GM18519 (cell line): ENCODE data around the gene LEPR.
A peak's percentile ranks its signal among the peaks of the same experiment; 100 is the strongest.
"Not testable (repeated sequence)": the region's sequence is repeated elsewhere in the genome, so short reads cannot be mapped to it uniquely, and the experiment has no call there.

Experiments
- ATAC-seq: cut with Tn5 transposase; IDR thresholded peaks from one replicate; pipeline ENCODE4 v1.9.1; 2021; ENCODE audit warnings: mild to moderate bottlenecking, moderate library complexity; ENCODE audit not compliant: unreplicated experiment, low FRiP score

LEPR gene, protein sequence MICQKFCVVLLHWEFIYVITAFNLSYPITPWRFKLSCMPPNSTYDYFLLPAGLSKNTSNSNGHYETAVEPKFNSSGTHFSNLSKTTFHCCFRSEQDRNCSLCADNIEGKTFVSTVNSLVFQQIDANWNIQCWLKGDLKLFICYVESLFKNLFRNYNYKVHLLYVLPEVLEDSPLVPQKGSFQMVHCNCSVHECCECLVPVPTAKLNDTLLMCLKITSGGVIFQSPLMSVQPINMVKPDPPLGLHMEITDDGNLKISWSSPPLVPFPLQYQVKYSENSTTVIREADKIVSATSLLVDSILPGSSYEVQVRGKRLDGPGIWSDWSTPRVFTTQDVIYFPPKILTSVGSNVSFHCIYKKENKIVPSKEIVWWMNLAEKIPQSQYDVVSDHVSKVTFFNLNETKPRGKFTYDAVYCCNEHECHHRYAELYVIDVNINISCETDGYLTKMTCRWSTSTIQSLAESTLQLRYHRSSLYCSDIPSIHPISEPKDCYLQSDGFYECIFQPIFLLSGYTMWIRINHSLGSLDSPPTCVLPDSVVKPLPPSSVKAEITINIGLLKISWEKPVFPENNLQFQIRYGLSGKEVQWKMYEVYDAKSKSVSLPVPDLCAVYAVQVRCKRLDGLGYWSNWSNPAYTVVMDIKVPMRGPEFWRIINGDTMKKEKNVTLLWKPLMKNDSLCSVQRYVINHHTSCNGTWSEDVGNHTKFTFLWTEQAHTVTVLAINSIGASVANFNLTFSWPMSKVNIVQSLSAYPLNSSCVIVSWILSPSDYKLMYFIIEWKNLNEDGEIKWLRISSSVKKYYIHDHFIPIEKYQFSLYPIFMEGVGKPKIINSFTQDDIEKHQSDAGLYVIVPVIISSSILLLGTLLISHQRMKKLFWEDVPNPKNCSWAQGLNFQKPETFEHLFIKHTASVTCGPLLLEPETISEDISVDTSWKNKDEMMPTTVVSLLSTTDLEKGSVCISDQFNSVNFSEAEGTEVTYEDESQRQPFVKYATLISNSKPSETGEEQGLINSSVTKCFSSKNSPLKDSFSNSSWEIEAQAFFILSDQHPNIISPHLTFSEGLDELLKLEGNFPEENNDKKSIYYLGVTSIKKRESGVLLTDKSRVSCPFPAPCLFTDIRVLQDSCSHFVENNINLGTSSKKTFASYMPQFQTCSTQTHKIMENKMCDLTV

DNA sequence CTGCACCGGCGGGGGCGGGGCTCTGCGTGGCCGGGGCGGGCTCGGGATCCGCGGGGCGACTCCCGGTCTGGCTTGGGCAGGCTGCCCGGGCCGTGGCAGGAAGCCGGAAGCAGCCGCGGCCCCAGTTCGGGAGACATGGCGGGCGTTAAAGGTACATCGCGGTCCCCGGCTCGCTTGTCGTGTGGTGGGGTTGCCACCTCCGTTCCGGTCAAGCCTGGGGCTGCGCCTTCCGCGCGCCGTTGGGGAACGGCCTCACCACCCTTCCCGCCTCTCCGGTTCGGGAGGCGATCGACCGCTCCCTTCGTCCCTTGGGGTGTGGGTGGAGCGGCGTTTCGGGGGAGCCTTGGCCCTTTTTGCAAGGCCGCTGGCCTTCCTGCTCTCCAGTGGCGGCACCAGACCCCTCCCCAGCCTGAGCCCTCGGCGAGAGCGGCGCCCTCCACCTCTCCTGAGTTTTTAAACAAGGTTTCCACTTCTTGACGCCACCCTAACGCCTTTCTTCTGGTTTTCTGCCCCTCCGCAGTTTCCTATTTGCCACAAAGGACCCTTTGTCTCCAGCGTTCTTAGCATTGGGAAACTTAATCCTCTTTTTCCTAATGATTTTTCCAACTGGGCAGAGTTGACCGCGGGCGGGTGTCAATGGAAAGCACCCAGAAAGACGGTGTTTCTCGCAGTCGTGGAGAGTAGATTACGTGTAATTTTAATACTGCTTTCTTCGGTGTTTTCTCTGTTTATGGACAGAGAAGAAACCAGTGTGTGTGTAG lies at the start of gene LEPR, which contains the start of gene LEPROT:
TSS of gene LEPR (plus strand) at position 79 of the 761 bp plus-strand sequence. CDS start 144,898 bp downstream, outside the sequence.
TSS of gene LEPROT (plus strand) at position 79 of the 761 bp plus-strand sequence. CDS start at position 136, 57 bp downstream.
- no peak for ATAC-seq

GRCh38 chr1:65371544-65371943 lies 48.9 kb upstream of the LEPR start:
- ATAC-seq, result no peak

GRCh38 chr1:65372557-65372956 lies 47.9 kb upstream of the LEPR start:
- no peak for ATAC-seq

GRCh38 chr1:65377496-65378246 lies 42.8 kb upstream of the LEPR start:
- no peak for ATAC-seq

- ATAC-seq, result no peak
These were observed 42.1 kb upstream of the LEPR start for GRCh38 chr1:65378247-65378946.

- not testable (repeated sequence) for ATAC-seq
These were observed 36.0 kb upstream of the LEPR start for GRCh38 chr1:65384426-65384825.

GRCh38 chr1:65386439-65386838 lies 34.0 kb upstream of the LEPR start:
- no peak for ATAC-seq

DNA sequence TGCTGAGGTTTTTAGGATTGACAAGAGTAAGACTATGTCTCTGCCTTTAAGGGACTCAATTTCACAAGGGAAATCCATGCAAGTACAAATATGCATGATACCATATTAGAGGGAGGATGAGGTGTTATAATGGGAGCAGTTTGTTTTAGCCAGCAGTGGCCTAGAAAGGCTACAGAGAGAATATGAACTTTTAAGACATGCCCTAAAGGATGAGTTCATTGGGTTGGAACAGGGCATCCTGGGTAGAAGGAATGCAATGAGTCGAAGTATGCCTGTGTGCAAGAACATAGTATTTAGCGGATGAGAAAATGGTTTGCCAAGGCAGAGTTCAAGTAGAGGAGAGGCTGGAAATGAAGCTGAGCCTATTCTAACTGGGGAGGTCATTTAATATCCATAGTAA lies 32.6 kb upstream of the LEPR start:
- no peak for ATAC-seq

DNA sequence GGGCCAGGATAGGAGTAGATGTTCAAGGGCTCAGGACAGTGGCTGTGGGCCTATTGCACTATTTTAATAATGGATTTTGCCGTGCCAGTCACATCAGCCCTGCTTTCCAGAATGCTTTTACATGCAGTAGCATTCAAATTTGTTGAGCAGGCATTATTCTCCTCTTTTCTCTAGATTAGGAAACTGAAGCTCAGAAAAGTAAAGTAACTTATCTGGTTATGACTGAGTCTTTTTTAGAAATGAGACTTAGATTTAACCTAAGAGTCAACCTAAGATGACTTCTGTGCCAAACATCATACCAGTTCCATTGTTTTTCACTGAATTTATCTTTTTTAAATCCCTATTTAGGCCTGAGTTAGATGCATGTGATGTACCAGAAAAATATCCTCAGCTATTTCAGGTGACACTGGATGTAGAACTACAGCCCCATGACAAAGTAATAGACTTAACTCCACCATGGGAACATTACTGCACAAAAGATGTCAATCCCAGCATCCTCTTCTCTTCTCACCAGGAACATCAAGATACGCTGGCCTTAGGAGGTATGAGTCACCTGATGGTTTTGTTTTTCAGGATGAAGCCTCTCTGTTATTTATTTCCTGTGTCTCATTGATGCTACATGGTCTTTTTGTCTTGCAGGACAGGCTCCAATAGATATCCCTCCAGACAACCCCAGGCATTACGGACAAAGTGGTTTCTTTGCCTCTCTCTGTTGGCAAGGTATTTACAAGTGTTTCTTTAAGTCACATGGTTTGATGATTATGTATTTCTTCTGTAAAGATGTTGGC lies 31.4 kb upstream of the LEPR start:
- no peak for ATAC-seq

GRCh38 chr1:65392497-65392896 lies 28.0 kb upstream of the LEPR start:
- no peak for ATAC-seq

DNA sequence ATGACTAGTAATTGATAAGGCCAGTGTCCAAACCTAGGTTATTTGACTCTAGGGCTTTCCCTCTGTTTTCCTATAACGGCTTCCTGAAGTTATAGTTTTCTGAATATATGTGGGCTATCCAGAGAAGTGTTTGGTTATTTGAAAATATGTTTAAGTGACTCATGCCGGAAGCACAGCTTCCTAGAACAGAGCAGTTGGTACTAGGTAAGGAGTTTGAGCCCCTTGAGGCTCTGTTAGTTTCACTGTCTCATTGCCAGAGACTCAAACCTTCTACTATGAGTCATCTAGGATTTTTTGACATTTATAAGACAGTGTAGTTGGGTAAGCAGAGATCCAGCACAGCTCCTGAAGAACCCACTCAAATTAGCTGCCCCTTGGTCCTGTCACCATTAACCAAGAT lies 27.1 kb upstream of the LEPR start:
- peak; percentile 79 for ATAC-seq

GRCh38 chr1:65393928-65394327 lies 26.5 kb upstream of the LEPR start:
- no peak for ATAC-seq

DNA sequence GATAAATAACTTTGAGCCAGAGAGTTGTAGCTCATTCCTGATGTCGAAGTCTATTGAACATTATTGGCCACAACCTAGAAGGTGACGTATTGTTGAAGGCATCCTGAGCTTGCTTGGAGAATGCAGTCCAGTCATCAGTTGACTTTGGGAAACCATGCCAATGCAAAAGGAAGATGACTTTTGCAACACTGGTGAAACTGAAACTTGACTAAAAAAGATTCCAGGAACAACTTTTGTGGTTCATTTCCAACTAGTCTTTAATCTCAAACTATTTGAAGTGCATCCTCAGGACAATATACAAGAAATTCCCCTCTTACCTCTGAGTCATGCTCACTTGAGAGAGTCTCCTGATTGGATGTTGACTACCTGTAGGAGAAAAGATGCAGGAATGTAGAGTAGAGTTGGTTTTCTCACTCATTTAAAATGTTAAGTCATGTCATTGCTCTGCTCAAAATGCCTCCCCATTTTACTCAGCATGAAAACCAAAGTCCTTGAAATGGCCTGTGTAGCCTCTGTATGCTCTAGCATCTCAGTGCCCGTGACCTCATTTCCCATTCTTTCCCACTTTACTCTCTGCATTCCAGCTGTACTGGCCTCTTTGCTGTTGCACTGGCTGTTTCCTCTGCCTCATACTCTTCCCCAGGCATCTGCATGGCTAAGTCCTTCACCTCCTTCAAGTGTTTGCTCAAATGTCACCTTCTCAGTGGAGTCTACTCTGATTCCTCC lies 24.4 kb upstream of the LEPR start:
- ATAC-seq, result no peak

DNA sequence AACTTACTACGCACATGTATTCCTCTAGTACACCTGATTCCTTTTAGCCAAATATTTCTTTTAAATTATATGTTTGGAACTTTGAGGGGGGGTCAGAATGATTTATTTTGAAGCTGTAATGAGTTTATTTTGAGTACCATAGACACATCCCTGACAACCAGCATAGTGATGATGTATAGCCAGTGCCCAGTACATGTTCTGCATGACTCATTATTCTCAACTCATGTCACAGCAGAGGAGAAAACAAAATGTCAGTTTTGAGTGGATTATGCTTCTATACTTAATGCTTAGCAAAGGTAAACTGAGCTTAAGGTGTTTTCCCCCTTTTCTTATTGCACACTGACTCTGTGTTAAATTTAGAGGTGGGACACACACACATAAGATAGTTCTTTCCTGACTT lies 22.4 kb upstream of the LEPR start:
- no peak for ATAC-seq

GRCh38 chr1:65399003-65399402 lies 21.5 kb upstream of the LEPR start:
- no peak for ATAC-seq

DNA sequence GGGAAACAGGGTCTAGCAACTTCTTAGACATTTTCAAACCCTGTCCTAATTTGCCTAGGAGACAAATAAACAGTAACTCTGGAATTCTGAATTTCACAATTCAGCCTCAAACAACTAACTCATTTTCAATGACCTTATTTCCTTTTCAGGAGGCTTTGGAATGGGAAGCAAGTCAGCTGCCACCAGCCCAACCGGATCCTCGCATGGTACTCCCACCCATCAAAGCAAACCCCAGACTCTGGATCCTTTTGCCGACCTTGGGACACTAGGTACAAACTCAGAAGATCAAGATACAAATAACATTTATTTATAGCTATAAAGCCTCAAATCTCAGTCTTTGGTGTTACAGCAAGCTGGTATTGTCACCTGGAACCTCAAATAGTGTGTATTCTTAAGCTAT lies 18.9 kb upstream of the LEPR start:
- ATAC-seq, result no peak

GRCh38 chr1:65404941-65405340 lies 15.5 kb upstream of the LEPR start:
- ATAC-seq, result no peak
